IPS-18c (cell line): ENCODE measurements around the gene MAP1LC3B2.

ENCODE experiments used
- H3K4me3 ChIP-seq: 2 replicates; pipeline ENCODE4 v1.7.0; 2013; ENCODE audit warnings: low read depth, mild to moderate bottlenecking, low read length, moderate library complexity; ENCODE audit not compliant: insufficient read depth
- H3K9me3 ChIP-seq: one replicate; pipeline ENCODE4 v1.6.1; 2013; ENCODE audit warnings: mild to moderate bottlenecking, low read length, moderate library complexity; ENCODE audit not compliant: control insufficient read depth, insufficient read depth

Gene MAP1LC3B2

DNA sequence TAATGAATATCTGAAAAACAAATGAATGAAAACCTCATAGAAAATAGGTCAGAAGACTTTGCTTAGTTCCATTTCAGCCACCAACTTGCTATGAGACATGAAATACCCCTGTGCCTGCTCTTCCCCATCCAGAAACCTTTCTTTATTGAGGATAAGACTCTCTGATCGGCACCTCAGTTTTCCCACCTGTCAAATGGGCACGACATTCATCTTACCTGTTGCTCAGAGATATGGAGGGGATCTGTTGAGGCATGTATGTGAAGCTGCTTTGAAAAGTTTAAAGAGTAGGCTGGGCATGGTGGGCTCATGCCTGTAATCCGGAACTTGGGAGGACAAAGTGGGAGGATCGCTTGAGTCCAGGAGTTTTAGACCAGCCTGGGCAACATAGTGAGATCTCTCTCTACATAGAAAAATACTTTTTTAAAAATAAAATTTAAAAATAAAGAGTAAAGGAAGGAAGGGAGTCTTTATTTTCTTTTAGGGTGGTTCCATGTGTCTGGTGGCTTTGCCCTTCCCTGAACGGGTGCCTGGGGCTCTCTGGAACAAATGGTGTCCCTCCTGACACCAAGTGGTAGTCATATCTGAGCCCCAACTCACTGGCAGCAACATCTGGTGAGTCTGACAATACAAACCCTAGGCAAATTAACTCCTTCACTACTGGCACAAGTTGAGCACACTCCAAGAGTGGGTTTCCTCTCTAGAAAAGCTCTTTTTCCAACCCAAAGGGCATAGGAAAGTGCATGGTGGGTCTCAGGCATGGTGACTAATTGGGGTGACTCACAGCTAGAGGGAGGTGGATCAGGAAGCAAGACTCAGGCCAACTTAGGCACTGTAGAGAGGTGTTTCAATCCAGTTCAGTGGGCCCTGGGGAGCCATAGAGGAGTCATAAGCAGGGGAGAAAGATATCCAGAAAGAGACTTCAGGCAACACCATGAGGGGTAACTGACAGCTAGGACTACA, 42.1 kb downstream of the MAP1LC3B2 start:
- Histone ChIP-seq H3K4me3 (no peak overlapping the region), H3K9me3 (no peaks in the 10 kb centered on the region)

DNA sequence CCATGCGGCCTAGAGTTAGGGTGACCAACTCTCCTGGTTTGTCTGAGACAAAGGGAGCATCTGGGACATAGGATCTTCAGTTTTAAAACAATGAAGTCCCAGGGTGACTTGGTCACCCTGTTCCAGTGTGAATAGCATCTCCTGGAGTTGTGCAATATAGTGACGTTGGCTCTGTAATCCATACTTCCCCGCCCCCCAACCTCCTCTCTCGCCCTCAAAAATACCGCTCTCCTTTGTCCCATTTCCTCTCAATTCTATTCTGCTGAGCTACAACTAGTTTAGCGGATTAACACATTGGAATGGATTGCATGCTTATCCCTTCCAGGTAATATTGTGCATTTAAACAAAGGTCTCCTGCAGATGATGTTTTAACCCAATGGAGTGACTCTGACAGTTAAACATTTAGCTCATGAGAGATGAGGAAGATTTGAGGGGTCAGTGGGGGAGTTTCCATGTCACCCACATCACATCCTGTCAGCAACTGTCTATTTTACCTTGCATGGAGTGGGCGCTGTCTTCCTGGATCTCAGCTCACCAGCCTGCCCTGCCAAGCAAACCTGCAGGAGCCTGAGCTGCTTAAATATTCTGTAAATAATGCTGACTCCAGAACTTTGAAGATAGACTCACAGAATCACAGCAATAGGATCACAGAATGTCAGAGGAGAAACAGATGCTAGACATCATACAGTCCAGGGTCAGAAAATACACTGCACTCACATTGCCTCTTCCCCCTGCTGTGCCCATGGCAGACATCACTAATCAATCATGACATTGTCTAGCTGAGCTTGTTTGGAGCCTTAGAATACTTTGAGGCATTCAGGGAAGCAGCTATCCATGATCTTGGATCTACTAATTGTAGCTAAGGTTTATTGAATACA, 43.0 kb downstream of the MAP1LC3B2 start:
- Histone ChIP-seq H3K9me3 (peaks cover 2% of the 10 kb centered on the region), H3K4me3 (no peak overlapping the region)

DNA sequence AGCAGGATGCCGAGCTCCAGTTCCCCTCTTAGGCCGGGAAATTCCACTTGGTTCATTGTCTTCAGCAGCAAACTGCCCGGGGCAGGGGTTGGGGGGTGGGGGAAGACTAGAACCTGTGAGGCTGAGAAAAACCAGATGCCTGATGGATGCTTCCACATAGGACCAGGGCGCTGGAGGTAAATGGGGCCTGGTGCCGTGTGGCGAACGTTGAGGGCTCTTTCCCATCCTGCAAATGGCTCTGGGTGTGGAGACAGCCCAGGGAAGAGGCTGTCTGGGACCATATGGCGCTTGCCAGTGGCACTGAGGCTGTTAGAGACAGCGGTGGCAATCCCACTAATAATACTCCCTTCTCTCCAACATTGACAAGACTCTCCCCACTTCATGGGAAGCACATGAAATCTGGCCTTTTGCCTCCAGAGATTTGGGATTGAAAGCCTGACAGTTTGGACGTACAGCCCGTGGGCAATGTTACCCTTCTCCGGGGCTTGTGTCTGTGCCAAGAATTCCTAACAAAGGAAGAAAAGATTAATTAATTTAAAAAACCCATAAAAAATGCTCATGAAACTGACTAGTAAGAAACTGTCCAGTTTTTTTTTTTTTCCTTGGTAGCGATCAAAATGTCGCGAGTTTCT, 44.5 kb downstream of the MAP1LC3B2 start:
- peaks cover 3% of the 10 kb centered on the region for H3K9me3 ChIP-seq
- H3K4me3 ChIP-seq, result no peak overlapping the region

DNA sequence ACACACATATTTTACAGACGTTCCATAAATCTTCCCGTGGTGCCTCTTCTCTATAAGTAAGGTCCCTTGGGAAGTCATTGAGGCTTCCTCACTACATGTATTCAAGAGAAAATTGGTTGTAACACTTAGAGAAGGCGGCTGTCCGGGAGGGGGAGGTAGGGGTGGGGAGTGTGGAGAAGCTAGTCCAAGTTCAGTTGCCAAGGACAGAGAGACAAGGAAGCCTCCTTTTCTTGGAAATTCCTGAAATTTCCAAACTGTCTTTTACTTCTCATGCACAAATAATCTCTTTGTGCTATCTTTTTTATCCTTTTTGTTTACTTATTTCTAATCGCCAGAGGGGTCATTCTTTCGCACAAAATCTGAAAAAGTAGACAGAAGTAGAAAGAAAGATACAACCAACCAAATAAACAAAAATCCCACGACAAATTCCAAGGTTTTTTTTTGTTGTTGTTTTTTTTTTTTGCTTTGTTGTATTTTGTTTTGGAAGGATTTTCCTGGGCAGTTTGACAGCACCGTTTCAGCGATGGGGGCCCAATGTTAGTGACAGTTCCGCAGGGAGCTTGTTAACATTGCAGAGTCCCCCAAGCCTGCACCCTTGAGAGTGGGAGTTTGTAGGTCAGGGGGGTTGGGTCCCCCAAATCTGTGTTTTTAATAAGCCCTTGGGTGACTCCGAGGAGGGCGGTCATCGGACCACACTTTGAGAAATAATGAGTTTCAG, 45.2 kb downstream of the MAP1LC3B2 start:
- no peak overlapping the region for H3K4me3 ChIP-seq
- peaks cover 3% of the 10 kb centered on the region for H3K9me3 ChIP-seq

DNA sequence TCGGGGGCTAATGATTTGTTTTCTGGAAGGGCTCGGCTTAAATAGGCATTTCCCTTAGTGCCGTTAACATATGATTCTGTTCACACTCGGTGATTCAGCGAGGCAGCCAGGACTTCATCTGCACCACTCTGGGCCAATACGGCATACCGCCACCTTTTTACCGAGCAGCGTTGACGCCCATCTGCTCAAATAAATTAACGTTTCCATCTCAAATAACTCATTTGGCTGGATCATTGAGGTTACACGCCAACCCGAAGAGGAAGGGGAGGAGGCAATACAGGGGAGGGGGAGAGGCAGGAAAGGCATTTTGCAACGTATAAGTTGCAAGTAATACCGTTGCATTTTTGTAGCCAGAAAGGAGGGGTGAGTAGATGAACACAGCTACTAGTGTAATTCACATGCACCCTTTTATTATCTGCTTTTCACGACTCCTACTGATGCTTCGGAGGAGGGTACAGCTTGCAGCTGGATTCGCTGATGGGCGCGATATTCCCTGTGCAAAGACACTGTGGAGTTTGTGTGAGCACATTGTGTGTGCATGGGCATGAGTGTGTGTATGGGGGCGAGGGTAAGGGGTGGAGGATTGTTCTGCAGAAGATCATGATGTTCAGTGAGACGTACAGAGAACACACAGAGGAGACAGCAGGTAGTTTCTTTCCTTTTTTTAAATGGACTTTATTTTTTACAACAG, 45.9 kb downstream of the MAP1LC3B2 start:
- no peak overlapping the region for H3K4me3 ChIP-seq

DNA sequence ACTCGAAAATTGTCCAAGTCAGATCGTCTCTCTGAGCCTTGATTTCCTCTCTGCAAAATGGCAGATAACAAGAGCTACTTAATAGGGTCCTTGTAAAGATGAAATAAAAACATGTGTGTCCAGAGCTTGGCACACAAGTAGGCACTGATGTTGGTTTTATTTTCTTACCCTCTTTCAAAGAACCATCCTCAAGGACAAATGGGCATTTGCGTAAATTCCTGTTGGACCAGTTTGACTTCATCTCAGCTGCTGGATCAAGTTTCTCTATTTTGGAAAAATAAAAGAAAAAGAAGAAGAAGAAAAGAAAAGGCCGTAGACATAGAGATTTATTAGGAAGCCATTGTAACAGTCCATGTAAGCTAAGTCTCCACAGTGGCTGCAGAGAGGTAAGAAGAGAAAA, 47.2 kb downstream of the MAP1LC3B2 start:
- H3K9me3 ChIP-seq, result peaks cover 3% of the 10 kb centered on the region
- no peak overlapping the region for H3K4me3 ChIP-seq

More for the DNA sequence above, 45.9 kb downstream of the MAP1LC3B2 start:
- H3K9me3 ChIP-seq, result peaks cover 3% of the 10 kb centered on the region

DNA sequence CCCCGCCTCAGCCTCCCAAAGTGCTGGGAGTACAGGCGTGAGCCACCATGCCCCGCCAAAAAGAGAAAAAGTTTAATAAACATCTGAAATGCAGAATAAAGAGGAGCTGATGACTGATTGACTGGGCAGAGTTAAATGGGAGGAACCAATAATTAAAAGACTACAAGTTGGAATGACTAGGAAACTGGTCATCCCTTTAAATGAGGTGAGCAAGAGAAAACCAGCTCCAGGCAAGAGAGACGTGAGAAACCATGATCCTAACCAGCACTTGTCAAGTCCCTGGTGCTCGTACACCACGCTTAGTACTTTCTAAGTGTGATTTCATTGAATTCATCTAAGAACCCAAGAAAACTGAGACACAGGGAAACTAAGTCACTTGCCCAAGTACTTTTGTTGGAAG, 47.9 kb downstream of the MAP1LC3B2 start:
- peaks cover 3% of the 10 kb centered on the region for H3K9me3 ChIP-seq
- H3K4me3 ChIP-seq, result no peak overlapping the region

DNA sequence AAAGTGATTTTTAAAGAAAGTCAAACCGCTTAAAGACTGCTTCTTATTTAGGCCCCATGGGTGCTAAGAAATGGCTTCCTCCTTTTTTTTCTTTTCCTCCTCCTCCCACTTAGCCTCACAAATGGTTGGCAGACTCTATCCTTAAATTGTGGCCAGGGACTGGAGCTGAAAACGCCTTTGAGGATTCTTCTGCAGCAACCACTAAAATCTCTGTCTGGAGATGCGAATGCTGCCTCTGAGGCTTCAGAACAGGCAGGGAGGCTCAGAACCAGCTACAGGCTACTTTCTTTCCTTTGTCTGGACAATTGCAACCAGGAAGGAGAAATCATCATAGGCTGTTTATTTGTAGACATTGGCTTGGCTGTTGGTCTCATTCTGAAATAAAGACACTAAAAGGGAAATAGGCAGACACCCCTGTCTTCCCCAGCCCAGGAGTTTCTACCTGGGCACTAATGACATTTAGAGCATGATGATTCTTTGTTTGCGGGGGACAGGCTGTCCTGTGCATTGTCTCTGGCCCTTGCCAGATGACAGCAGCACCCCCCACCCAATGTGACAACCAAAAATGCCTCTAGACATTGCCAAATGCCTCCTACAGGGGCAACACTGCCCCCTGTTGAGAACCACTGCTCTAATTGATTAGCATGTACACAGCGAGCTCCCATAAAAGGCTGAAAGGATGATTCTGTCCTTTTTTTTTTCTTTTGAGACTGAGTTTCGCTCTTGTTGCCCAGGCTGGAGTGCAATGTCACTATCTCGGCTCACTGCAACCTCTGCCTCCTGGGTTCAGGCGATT, 50.3 kb downstream of the MAP1LC3B2 start:
- Histone ChIP-seq H3K9me3 (peaks cover 3% of the 10 kb centered on the region), H3K4me3 (no peak overlapping the region)

DNA sequence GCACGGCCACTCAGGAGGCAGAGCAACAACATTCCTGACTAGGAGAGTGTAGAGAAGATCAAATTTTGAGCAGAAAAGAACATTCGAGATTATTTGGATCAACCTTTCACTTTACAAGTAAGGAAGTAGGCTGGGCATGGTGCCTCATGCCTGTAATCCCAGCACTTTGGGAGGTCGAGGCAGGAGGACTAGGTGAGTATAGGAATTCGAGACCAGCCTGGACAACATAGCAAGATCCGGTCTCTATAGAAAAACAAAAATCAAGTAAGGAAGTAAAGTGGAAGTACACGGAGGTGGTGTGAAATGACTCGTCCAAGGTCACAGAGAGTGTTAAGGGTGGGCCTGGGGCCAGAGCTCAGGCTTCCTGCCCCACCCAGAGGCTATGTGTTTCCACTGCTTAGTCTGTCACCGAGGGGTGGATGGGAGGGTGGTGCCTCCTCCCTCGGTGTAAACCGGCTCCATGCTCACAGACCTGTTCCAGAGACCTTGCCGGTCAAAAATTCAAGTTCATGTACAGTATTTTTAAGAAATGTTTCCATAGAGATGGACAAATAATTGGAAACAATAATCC, 51.9 kb downstream of the MAP1LC3B2 start:
- H3K9me3 ChIP-seq, result peaks cover 3% of the 10 kb centered on the region
- no peak overlapping the region for H3K4me3 ChIP-seq

DNA sequence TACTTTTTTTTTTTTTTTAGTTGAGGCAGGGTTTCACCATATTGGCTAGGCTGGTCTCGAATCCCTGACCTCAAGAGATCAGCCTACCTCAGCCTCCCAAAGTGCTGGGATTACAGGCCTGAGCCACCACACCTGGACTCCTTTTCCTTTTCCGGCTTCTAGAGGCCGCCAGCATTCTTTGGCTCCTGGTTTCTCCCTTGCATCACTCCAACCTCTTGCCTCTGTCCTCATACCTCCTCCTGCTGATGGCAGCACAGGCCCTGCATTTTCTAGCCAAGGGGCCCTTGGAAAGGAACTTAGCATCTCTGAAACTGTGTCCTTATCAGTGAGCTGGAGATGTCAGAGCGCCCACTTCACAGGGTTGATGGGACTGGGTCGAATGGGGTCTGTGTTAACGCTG, 53.3 kb downstream of the MAP1LC3B2 start:
- no peaks in the 10 kb centered on the region for H3K9me3 ChIP-seq

DNA sequence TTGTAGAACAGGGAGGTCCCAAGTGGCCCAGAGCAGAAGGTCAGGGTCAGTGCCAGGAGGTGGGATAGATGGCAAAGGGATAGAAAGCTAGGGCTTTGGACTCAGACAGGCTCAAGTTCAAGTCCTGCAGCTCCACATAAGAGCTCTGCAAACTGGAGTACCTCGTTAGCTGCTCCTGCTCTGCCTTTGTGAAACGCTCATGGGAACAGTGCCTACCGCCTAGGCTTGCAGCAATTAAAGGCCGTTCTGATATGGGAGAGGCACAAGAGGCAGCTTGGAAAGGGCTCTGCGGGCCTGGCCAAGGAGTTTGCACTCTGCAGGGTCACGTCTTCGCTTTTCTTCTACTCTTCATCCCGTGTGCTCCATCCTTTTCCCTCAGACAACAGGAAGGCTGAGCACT, 54.1 kb downstream of the MAP1LC3B2 start:
- H3K9me3 ChIP-seq, result no peaks in the 10 kb centered on the region

More for the DNA sequence above, 53.3 kb downstream of the MAP1LC3B2 start:
- no peak overlapping the region for H3K4me3 ChIP-seq

DNA sequence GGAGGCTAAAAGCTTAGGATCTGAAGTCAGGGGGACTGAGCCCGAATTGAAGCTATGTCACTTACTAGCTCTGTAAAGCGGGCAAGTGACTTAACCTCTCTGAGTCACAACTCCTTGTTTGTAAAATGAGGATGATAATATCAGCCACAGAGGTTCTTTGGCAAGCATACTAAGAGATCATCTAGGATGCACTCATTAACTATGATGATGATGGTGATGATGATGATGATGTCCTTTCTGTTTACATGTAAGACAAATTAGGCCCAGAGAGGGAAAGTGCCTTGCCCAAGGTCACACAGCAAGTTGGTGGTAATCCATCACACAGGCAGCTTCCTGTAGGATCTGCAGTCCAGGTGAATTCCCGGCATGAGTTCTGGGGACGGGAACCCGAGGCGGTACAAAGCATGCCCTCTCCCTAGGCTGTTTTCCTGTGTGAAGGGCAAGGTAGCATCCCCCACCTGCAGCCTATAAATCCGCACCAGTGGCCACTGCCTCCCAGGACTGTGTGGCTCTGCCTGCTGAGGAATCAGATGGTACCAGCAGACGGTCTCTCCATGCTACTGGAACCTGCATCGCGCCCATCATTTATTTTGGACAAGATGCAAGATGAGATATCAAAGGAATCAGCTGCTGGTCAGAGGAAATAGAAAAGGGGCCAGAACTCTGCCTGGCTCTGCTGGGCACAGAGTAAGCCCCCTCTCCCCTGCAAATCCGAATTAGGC, 55.2 kb downstream of the MAP1LC3B2 start:
- Histone ChIP-seq H3K4me3 (no peak overlapping the region), H3K9me3 (no peaks in the 10 kb centered on the region)

More for the DNA sequence above, 54.1 kb downstream of the MAP1LC3B2 start:
- no peak overlapping the region for H3K4me3 ChIP-seq

DNA sequence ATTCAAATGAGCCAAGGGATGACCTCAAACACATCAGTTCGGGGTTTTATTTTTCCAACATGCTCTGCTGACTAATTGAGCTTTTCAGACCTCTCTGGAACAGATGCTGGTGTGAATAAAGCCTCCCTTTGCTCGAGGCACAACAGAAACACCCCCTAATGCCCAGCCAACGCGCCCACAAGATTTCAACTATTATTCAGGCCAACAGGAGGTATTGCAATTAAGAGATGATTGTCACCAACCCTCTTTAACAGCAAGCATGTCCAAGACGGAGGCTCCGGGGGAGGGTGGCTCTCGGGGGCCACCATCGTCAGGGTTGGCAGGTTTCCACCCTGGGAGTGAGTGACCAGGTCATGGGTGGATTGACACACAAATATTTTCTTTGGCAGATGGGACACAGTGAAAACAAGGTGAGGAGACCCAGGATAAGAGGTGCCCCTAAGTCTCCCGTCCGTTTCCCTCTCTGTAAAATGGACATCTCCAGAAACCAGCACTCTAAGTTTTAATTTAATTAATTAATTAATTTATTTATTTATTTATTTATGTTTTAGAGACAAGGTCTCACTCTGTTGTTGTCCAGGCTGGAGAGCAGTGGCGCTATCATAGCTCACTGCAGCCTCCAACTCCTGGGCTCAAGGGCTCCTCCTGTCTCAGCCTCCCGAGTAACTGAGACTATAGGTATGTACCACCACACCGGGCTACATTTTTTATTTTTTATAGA, 56.1 kb downstream of the MAP1LC3B2 start:
- H3K9me3 ChIP-seq, result no peaks in the 10 kb centered on the region

DNA sequence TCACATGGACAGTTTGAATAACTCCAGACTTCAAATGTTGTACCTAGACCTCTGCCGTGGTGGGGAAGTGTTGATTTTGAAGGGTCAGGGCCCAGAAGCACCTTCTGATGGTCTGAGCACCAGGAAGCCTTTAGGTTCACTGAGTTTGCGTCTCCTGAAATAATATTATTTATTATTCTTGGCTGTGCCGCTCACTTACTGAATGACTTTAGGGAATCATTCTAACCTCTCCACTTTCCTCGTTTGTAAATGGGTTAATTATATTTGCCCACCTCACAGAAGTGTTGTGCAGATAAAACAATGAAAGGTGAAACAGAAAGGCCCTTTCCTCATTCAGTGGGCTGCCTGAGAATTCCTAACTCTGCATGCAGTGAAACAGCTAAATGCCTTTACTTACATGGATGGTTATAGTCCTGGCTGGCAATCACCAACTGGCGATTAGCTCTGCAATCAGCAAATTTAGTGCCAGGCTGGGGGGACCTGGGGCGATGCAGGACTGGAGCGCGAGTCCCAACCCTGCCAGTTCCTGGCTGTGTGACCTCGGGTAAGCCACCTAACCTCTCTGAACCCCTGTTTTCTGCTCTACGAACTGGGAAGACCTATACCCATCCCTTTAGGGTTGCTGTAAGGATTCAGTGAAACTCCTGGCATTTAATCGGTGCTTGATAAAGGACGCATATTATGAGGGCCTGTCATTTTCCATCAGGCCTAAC, 57.5 kb downstream of the MAP1LC3B2 start:
- no peak overlapping the region for H3K4me3 ChIP-seq
- no peaks in the 10 kb centered on the region for H3K9me3 ChIP-seq

More for the DNA sequence above, 56.1 kb downstream of the MAP1LC3B2 start:
- H3K4me3 ChIP-seq, result no peak overlapping the region
